Keratinocyte (primary cell): ENCODE results near the gene NUCKS1.

Source experiments
- EZH2 ChIP-seq: IDR thresholded peaks from one replicate; pipeline ENCODE4 v1.6.1; 2012; ENCODE audit warnings: inconsistent platforms, mild to moderate bottlenecking, low read length, moderate library complexity
- TF ChIP-seq, protein P1 (sequence below), 3 experiments: IDR thresholded peaks in 1 of 3; conservative IDR thresholded peaks in 1 of 3; optimal IDR thresholded peaks in 1 of 3; 2 replicates in 2 of 3; 3 replicates in 1 of 3; pipeline versions ENCODE3 to v1.5.1; 2011; ENCODE audit warnings: low read length in 3 of 3, mild to moderate bottlenecking in 3 of 3, moderate library complexity in 2 of 3, control low read depth in 1 of 3, inconsistent platforms in 1 of 3; ENCODE audit not compliant: insufficient read depth in 2 of 3; ENCODE audit errors: extremely low read depth in 1 of 3

DNA sequence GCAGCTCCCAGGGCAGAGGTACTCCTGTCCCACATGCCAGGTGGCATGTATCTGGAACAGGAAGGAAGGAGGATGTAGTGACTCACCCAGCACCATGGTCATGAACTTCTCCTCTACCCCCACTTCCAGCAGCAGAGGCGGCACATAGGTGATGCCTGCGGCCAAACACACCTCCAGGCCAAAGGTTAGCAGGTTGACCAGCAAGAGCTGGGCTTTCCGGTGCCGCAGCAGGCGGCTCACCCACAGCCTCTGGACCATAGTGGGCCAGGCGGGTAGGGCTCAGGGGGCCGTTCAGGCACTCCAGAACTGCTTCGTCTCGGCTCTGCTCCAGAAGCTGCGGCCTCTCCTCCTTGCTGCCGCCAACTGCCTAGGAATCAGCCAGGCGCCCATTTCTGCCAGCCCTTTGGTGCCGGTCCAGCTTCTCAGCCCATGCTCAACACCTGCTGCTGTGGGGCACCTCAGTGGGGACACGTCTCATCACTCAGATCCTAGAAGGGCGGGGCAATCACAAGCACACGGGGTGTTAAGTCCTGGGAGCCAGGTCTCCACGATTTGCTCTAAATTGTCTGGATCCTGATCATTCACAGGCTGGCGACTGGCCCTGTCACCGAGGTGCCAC lies 85.5 kb downstream of the NUCKS1 start:
- TF ChIP-seq, protein P1, sequence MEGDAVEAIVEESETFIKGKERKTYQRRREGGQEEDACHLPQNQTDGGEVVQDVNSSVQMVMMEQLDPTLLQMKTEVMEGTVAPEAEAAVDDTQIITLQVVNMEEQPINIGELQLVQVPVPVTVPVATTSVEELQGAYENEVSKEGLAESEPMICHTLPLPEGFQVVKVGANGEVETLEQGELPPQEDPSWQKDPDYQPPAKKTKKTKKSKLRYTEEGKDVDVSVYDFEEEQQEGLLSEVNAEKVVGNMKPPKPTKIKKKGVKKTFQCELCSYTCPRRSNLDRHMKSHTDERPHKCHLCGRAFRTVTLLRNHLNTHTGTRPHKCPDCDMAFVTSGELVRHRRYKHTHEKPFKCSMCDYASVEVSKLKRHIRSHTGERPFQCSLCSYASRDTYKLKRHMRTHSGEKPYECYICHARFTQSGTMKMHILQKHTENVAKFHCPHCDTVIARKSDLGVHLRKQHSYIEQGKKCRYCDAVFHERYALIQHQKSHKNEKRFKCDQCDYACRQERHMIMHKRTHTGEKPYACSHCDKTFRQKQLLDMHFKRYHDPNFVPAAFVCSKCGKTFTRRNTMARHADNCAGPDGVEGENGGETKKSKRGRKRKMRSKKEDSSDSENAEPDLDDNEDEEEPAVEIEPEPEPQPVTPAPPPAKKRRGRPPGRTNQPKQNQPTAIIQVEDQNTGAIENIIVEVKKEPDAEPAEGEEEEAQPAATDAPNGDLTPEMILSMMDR (optimal IDR thresholded peaks at IDR 0.05 in 1 of 3, IDR thresholded peaks at IDR 0.05 in 1 of 3, conservative IDR thresholded peaks at IDR 0.05 in 1 of 3; ENCODE audit: extremely low read depth in 1 of 3, insufficient read depth in 2 of 3, low read length in 3 of 3): no peak
- no peak for TF ChIP-seq EZH2
